ENCODE data around the gene CACYBP.

CACYBP gene

DNA sequence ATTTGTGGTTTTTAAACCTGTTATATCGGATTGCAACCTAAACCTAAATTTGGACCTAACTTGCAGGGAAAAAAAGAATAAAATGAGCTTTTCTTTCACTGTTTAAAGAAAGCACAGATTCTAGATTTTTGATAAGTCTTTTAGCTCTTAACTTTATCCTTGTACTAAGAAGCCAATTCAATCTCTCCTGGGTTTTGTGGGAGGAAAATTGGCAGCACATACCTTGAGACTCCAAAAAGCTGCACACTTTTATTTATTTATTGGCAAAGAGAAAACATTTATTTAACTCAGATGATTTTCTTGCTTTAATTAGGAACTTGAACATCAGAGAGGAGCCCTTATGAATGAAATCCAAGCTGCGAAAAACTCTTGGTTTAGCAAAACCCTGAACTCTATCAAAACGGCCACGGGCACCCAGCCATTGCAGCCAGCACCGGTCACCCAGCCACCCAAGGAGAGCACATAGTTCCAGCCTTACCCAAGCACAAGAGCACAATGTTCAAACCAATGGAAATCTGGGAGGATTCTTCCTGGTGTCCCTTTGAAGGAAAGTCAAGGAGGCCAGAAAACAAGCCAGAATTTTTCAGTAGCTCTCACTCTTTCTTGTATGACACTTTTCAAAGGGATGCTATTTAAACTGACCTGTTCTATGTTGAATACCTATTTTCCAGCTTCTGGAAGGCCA is 10.1 kb upstream of the CACYBP start:
- intact Hi-C loops (cut with DNase I; ENCODE audit: low total_unique reads): no loop called here
- Histone ChIP-seq H3K4me1 (peaks cover 0 to 11% (median 2%) of the 10 kb centered on the region in 4 donors), H3K27me3 (no peaks in the 10 kb centered on the region), H3K36me3 (no peaks in the 10 kb centered on the region), H3K4me3 (peak overlapping the region; percentile 52 to 54), H3K9me3 (no peaks in the 10 kb centered on the region), H3K27ac (peak overlapping the region; percentile 79)
- DNase-seq: peak in 1 of 2 donors; percentile 54
- TF ChIP-seq, protein P1, sequence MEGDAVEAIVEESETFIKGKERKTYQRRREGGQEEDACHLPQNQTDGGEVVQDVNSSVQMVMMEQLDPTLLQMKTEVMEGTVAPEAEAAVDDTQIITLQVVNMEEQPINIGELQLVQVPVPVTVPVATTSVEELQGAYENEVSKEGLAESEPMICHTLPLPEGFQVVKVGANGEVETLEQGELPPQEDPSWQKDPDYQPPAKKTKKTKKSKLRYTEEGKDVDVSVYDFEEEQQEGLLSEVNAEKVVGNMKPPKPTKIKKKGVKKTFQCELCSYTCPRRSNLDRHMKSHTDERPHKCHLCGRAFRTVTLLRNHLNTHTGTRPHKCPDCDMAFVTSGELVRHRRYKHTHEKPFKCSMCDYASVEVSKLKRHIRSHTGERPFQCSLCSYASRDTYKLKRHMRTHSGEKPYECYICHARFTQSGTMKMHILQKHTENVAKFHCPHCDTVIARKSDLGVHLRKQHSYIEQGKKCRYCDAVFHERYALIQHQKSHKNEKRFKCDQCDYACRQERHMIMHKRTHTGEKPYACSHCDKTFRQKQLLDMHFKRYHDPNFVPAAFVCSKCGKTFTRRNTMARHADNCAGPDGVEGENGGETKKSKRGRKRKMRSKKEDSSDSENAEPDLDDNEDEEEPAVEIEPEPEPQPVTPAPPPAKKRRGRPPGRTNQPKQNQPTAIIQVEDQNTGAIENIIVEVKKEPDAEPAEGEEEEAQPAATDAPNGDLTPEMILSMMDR (IDR thresholded peaks at IDR 0.05): no peak

DNA sequence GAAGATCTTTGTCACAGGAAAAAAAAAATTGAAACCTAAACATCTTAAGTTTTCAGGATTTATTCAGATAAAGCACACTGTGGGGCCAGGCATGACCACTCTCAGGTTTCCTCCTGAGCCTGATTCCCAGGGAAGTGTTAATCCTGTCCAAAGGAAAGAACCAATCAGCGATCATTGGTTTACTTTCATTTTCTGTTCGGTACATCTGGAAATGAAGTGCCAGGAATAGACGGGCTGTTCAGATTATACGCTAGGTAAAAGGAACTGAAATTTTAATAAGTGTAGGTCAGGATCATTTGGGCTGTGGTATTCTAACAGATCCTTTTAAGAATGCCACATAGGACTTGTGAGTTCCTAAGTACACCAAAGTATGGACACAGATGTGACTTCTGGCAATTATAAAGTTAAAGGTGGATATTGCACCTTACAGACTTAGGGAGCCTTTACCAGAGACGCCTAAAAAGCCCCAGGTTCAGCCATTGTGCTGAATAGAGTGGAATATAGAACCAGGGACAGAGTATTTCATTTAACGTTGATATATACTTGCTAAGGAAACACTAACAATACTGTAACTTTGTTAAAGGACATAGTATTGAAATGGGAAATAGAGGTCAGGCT is 9.3 kb upstream of the CACYBP start:
- no peak for DNase-seq
- H3K27me3 ChIP-seq: no peaks in the 10 kb centered on the region
- no peaks in the 10 kb centered on the region for H3K36me3 ChIP-seq
- peak overlapping the region; percentile 52 to 54 for H3K4me3 ChIP-seq
- H3K4me1 ChIP-seq: peaks cover 0 to 11% (median 2%) of the 10 kb centered on the region in 4 donors
- H3K9me3 ChIP-seq: no peaks in the 10 kb centered on the region
- TF ChIP-seq, protein P1 (IDR thresholded peaks at IDR 0.05): no peak
- H3K27ac ChIP-seq: peak overlapping the region; percentile 79
- intact Hi-C loops (cut with DNase I; ENCODE audit: low total_unique reads): no loop called here

DNA sequence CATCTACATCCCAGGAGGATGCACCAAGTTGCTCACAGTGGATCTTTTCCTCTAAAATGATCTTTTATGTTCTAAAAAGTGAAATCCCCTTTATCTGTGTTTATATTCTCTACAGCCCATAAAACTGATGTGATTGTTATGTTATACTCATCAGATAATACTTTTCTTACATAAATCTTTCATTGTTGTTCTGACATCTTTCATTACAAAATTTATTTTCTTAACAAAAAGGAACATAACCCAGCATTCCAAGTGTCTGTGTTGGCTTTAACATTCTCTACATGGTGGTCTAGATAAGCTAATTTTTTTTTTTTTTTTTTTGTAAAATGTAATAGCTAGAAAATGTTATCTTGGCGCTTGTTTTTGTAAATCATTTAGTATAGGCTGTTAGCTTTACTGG is 8.3 kb upstream of the CACYBP start:
- Histone ChIP-seq H3K4me3 (no peak overlapping the region), H3K27ac (no peak overlapping the region), H3K9me3 (no peaks in the 10 kb centered on the region), H3K36me3 (no peaks in the 10 kb centered on the region), H3K27me3 (no peaks in the 10 kb centered on the region), H3K4me1 (peaks cover 0 to 15% (median 2%) of the 10 kb centered on the region in 4 donors)
- no peak for DNase-seq
- TF ChIP-seq, protein P1 (IDR thresholded peaks at IDR 0.05): no peak
- intact Hi-C loops (cut with DNase I; ENCODE audit: low total_unique reads): no loop called here

- no peaks in the 10 kb centered on the region for H3K9me3 ChIP-seq
- no peak for DNase-seq
- intact Hi-C loops (cut with DNase I; ENCODE audit: low total_unique reads): no loop called here
- no peak overlapping the region for H3K27ac ChIP-seq
- no peak overlapping the region for H3K4me3 ChIP-seq
- TF ChIP-seq, protein P1 (IDR thresholded peaks at IDR 0.05): no peak
- H3K4me1 ChIP-seq: peaks cover 0 to 16% (median 2%) of the 10 kb centered on the region in 4 donors
- H3K36me3 ChIP-seq: no peaks in the 10 kb centered on the region
- H3K27me3 ChIP-seq: no peaks in the 10 kb centered on the region
These were observed 4.6 kb upstream of the CACYBP start for GRCh38 chr1:174995121-174995520.

DNA sequence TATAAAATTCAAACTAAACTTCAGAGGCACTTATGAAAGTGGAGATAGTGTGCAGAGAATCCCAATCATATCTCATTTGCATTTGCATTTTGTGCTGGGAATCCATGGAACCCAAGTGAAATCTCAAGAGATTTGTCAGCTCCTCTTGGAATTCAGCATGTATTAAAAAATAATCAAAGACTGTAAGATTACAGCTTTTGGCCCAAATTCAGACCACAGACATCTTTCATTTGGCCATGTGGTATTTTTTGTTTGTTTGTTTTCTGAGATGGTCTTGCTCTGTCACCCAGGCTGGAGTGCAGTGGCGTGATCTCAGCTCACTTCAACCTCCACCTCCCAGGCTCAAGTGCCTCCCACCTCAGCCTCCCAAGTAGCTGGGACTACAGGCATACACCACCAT is 3.8 kb upstream of the CACYBP start:
- no peaks in the 10 kb centered on the region for H3K36me3 ChIP-seq
- no peak overlapping the region for H3K27ac ChIP-seq
- intact Hi-C loops (cut with DNase I; ENCODE audit: low total_unique reads): no loop called here

More for the DNA sequence above, 3.8 kb upstream of the CACYBP start:
- no peak overlapping the region for H3K4me3 ChIP-seq
- H3K27me3 ChIP-seq: no peaks in the 10 kb centered on the region
- H3K4me1 ChIP-seq: peaks cover 0 to 18% (median 5%) of the 10 kb centered on the region in 4 donors
- no peaks in the 10 kb centered on the region for H3K9me3 ChIP-seq
- no peak for DNase-seq
- TF ChIP-seq, protein P1 (IDR thresholded peaks at IDR 0.05): no peak

All from tibial artery (tissue), 4 donors.